Smooth muscle cell (in vitro differentiated cells): ENCODE data around the gene COG3. TPM values are rescaled to one million over a fixed set of nuclear protein-coding genes. Genes with fewer than 3 reads are reported as not detected.

Source experiments
- DNase-seq: peaks from one replicate; lab custom pipeline; 2025; ENCODE audit not compliant: unreplicated experiment; lab: John Stamatoyannopoulos, UW
- H2AFZ ChIP-seq: fragments of 200-600 bp; sonication (generic); 2 replicates; pipeline ENCODE4 v1.6.0; 2016; ENCODE audit warnings: antibody characterized with exemption, low read depth, mild to moderate bottlenecking
- H3F3A ChIP-seq: fragments of 200-600 bp; sonication (generic); 2 replicates; pipeline ENCODE4 v1.6.0; 2017; ENCODE audit warnings: antibody characterized with exemption, low read depth
- H3K27ac ChIP-seq: fragments of 200-600 bp; sonication (generic); 2 replicates; pipeline ENCODE4 v1.5.1; 2016; ENCODE audit warnings: low read depth, mild to moderate bottlenecking
- H3K27me3 ChIP-seq: fragments of 200-600 bp; sonication (generic); 2 replicates; pipeline ENCODE4 v1.6.1; 2016; ENCODE audit warnings: low read depth, mild to moderate bottlenecking
- H3K36me3 ChIP-seq: fragments of 200-600 bp; sonication (generic); 2 replicates; pipeline ENCODE4 v1.5.1; 2016; ENCODE audit warnings: low read depth
- H3K4me1 ChIP-seq: fragments of 200-600 bp; sonication (generic); 2 replicates; pipeline ENCODE4 v1.5.1; 2016; ENCODE audit warnings: low read depth
- H3K4me2 ChIP-seq: fragments of 200-600 bp; sonication (generic); 2 replicates; pipeline ENCODE4 v1.6.0; 2016; ENCODE audit warnings: mild to moderate bottlenecking
- H3K4me3 ChIP-seq: fragments of 200-600 bp; sonication (generic); 2 replicates; pipeline ENCODE4 v1.5.1; 2016; ENCODE audit warnings: mild to moderate bottlenecking
- H3K79me2 ChIP-seq: fragments of 200-600 bp; sonication (generic); 2 replicates; pipeline ENCODE4 v1.6.0; 2016; ENCODE audit warnings: low read depth, mild to moderate bottlenecking
- H3K9ac ChIP-seq: fragments of 200-600 bp; sonication (generic); 2 replicates; pipeline ENCODE4 v1.6.0; 2016; ENCODE audit warnings: low read depth
- H3K9me3 ChIP-seq: fragments of 200-600 bp; sonication (generic); replicated peaks from 2 replicates; pipeline ENCODE4 v1.5.1; 2016; ENCODE audit warnings: low read depth
- H4K20me1 ChIP-seq: fragments of 200-600 bp; sonication (generic); 2 replicates; pipeline ENCODE4 v1.6.0; 2016; ENCODE audit warnings: low read depth
- WGBS: methylation state at CpG from one replicate; pipeline ENCODE4 v1.1.7; 2016; ENCODE audit warnings: low lambda C conversion rate; 5-methylcytosine and 5-hydroxymethylcytosine counted together
- polyA plus RNA-seq: library from polyadenylated mRNA; unstranded; fragments of >200 nt; fragmentation: Nextera tagmentation; extraction: Ambion mirVana; gene quantifications from 2 replicates; pipeline ENCODE4 v1.2.1, GENCODE V29; 2016
- total RNA-seq: library from RNA; depleted of rRNA; stranded (reverse); fragments of >200 nt; gene quantifications from 2 replicates; pipeline ENCODE4 v1.2.3, GENCODE V29; 2014
- TF ChIP-seq, protein P1 (sequence below): fragments of 200-600 bp; sonication (generic); IDR thresholded peaks from 2 replicates; pipeline ENCODE4 v1.5.1; 2017; ENCODE audit warnings: borderline replicate concordance, mild to moderate bottlenecking, antibody characterized with exemption; ENCODE audit not compliant: insufficient read depth, poor library complexity, severe bottlenecking

COG3 gene
- total and polyA plus RNA-seq, 2 experiments from 2014 or later: 23.0 to 38.2 TPM

- Histone ChIP-seq H3K4me2 (no peak overlapping the region), H3K4me1 (no peaks in the 10 kb centered on the region), H3K9me3 (no peaks in the 10 kb centered on the region), H3K4me3 (no peak overlapping the region), H3K79me2 (peaks cover 22% of the 10 kb centered on the region), H3K36me3 (peaks cover 24% of the 10 kb centered on the region), H3K27me3 (no peaks in the 10 kb centered on the region), H3K27ac (peak overlapping the region; percentile 45), H3K9ac (no peak overlapping the region), H2AFZ (no peak overlapping the region), H3F3A (no peaks in the 10 kb centered on the region), H4K20me1 (peaks cover 47% of the 10 kb centered on the region)
- TF ChIP-seq, protein P1, sequence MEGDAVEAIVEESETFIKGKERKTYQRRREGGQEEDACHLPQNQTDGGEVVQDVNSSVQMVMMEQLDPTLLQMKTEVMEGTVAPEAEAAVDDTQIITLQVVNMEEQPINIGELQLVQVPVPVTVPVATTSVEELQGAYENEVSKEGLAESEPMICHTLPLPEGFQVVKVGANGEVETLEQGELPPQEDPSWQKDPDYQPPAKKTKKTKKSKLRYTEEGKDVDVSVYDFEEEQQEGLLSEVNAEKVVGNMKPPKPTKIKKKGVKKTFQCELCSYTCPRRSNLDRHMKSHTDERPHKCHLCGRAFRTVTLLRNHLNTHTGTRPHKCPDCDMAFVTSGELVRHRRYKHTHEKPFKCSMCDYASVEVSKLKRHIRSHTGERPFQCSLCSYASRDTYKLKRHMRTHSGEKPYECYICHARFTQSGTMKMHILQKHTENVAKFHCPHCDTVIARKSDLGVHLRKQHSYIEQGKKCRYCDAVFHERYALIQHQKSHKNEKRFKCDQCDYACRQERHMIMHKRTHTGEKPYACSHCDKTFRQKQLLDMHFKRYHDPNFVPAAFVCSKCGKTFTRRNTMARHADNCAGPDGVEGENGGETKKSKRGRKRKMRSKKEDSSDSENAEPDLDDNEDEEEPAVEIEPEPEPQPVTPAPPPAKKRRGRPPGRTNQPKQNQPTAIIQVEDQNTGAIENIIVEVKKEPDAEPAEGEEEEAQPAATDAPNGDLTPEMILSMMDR: no peak
- WGBS: 64% methylated on average over 3 of the region's 3 CpGs
- no peak for DNase-seq
Measured at GRCh38 chr13:45482571-45483173, 17.9 kb downstream of the COG3 start.

- Histone ChIP-seq H3K79me2 (peaks cover 3% of the 10 kb centered on the region), H3K36me3 (peaks cover 29% of the 10 kb centered on the region), H3K9me3 (no peaks in the 10 kb centered on the region), H3K27ac (no peak overlapping the region), H3K4me2 (no peak overlapping the region), H4K20me1 (peaks cover 19% of the 10 kb centered on the region), H3K27me3 (no peaks in the 10 kb centered on the region), H3K9ac (no peak overlapping the region), H3K4me3 (no peak overlapping the region), H3K4me1 (no peaks in the 10 kb centered on the region), H3F3A (no peaks in the 10 kb centered on the region), H2AFZ (no peak overlapping the region)
- no peak for DNase-seq
- TF ChIP-seq, protein P1: no peak
- WGBS: 100% methylated on average over 1 of the region's 1 CpG
Measured at GRCh38 chr13:45487604-45488003, 22.9 kb downstream of the COG3 start.

- H3K27ac ChIP-seq: no peak overlapping the region
- no peaks in the 10 kb centered on the region for H3K79me2 ChIP-seq
- TF ChIP-seq, protein P1: peak; percentile 5
- no peak overlapping the region for H3K4me3 ChIP-seq
- H4K20me1 ChIP-seq: peaks cover 19% of the 10 kb centered on the region
- no peaks in the 10 kb centered on the region for H3K9me3 ChIP-seq
- H3F3A ChIP-seq: no peaks in the 10 kb centered on the region
- no peak overlapping the region for H3K9ac ChIP-seq
- H3K36me3 ChIP-seq: peaks cover 36% of the 10 kb centered on the region
- DNase-seq: no peak
- 100% methylated on average over 1 of the region's 1 CpG for WGBS
- H3K4me2 ChIP-seq: no peak overlapping the region
- H2AFZ ChIP-seq: no peak overlapping the region
- no peaks in the 10 kb centered on the region for H3K27me3 ChIP-seq
- H3K4me1 ChIP-seq: no peaks in the 10 kb centered on the region
Measured at GRCh38 chr13:45490068-45490467, 25.3 kb downstream of the COG3 start.

DNA sequence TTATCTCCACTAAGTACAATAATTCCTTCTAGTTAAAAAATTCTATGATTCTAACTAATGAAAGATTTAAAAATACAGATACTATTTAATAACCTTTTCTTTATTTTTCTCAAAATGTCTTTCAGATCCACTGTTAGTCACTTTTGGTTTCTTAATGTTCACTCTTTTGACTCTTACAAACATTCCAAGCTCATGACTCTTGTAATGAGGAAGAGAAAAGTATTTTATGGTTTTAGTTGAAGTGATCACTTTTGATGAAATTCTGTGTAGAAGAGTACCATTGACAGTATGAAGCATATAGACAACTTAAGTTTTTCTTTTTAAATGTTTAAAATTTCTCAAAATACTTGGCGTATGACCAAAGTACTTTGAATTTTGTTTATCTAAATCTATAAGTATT, 27.8 kb downstream of the COG3 start:
- H3K36me3 ChIP-seq: peaks cover 35% of the 10 kb centered on the region
- no peak for DNase-seq

More for the DNA sequence above, 27.8 kb downstream of the COG3 start:
- Histone ChIP-seq H4K20me1 (peaks cover 17% of the 10 kb centered on the region), H3F3A (no peaks in the 10 kb centered on the region), H2AFZ (no peak overlapping the region), H3K4me2 (no peak overlapping the region), H3K4me3 (no peak overlapping the region), H3K9ac (no peak overlapping the region), H3K27ac (peak overlapping the region; percentile 25), H3K4me1 (no peaks in the 10 kb centered on the region), H3K9me3 (no peaks in the 10 kb centered on the region), H3K79me2 (no peaks in the 10 kb centered on the region), H3K27me3 (no peaks in the 10 kb centered on the region)
- TF ChIP-seq, protein P1: no peak
- 98% methylated on average over 1 of the region's 1 CpG for WGBS
